Upper lobe of left lung (tissue), 4 donors: ENCODE results near the gene CLGN.

Experiments used
- EP300 ChIP-seq, 4 donors: sonication (generic); formaldehyde crosslinking; IDR thresholded peaks; one replicate each; pipeline ENCODE4 v1.5.1; 2017; ENCODE audit warnings: antibody characterized with exemption in 4 of 4, control low read depth in 2 of 4
- POLR2AphosphoS5 ChIP-seq, 2 donors: sonication (generic); formaldehyde crosslinking; IDR thresholded peaks; one replicate each; pipeline ENCODE4 v1.5.1; 2017; ENCODE audit warnings: antibody characterized with exemption in 2 of 2
- TF ChIP-seq, protein P1 (sequence below), 6 experiments: fragments of 450-650 bp in 4 of 6; fragments of 200-600 bp in 2 of 6; sonication (generic) in 2 of 6; IDR thresholded peaks; one replicate each; pipeline ENCODE4 v1.5.1; 2016 to 2019; ENCODE audit warnings: antibody characterized with exemption in 6 of 6

DNA sequence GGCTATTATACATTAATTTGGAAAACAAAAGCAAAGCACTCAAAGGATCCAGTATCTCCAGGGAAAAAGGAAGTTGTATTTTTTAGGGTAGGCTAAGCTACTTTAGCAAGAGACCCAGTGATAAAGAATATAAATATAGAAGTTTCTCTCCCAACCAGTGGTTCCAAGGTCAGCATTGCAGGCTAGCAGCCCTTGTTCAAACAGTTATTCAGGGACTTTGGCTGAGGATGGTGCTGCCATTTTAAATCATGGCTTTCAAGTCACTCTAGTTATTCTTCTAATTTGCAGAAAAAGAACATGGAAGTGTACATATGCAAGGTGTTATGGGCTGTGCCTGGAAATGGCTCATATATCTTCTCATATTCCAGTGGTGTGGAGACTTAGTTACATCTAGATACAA lies 44.7 kb downstream of the CLGN start:
- TF ChIP-seq POLR2AphosphoS5 (IDR thresholded peaks at IDR 0.05) (no peak), EP300 (IDR thresholded peaks at IDR 0.05) (no peak)
- TF ChIP-seq, protein P1, sequence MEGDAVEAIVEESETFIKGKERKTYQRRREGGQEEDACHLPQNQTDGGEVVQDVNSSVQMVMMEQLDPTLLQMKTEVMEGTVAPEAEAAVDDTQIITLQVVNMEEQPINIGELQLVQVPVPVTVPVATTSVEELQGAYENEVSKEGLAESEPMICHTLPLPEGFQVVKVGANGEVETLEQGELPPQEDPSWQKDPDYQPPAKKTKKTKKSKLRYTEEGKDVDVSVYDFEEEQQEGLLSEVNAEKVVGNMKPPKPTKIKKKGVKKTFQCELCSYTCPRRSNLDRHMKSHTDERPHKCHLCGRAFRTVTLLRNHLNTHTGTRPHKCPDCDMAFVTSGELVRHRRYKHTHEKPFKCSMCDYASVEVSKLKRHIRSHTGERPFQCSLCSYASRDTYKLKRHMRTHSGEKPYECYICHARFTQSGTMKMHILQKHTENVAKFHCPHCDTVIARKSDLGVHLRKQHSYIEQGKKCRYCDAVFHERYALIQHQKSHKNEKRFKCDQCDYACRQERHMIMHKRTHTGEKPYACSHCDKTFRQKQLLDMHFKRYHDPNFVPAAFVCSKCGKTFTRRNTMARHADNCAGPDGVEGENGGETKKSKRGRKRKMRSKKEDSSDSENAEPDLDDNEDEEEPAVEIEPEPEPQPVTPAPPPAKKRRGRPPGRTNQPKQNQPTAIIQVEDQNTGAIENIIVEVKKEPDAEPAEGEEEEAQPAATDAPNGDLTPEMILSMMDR (IDR thresholded peaks at IDR 0.05), result no peak
